ENCODE measurements around the gene RAB29. TPM values are rescaled to one million over a fixed set of nuclear protein-coding genes. Genes with fewer than 3 reads are reported as not detected.

RAB29 gene
- total RNA-seq, 1 donor, result 43.2 TPM

DNA sequence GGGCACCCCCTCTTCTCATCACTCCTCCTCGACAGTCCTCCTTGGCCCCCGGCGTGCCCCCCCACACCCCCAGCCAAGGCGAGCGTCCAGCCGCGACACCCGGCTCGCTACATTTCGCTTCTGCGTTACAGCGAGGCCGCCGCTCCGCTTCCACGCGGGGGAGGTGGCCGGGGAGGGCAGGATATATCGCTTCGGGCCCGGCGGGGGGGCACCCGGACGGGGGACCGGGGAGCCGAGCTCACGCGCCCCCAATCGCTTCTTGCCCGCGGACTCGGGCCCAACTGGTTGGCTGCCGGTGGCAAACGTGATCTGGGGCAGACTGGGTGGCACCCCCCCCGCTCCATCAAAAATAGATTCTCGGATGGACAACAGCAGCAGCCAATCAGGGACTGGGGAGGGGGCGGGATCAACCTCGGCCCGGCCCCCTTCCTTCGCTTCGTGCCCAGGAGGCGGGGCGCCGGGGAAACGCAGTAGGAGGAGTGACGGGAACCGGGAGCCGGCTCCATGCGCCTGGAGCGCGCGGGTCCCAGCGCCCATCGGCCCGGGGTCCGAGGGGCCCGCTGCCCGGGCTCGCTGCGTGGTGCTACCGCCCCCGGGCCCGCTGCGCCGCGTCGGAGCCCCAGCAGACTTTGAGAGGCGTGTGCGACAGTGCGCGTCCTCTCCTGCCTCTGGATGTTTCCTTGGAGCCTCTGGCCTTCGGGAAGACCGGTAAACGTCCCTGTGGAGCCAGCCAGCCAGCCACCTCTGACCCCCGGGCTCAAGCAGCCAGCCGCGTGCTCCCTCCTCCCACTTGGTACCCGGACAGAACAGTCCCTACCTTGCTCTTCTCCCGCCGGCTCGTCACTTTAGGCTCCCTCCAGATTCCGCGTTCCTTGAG, 37.8 kb upstream of the RAB29 start, which contains the start of gene SLC41A1:
SLC41A1 (minus strand) TSS at position 321 of the 877 bp plus-strand sequence. CDS start 2,757 bp downstream, outside the sequence.
- H3K4me3 ChIP-seq (ENCODE audit: low read depth, low read length), result peak within 1 kb of the TSS; percentile 81
- TF ChIP-seq, protein P1, sequence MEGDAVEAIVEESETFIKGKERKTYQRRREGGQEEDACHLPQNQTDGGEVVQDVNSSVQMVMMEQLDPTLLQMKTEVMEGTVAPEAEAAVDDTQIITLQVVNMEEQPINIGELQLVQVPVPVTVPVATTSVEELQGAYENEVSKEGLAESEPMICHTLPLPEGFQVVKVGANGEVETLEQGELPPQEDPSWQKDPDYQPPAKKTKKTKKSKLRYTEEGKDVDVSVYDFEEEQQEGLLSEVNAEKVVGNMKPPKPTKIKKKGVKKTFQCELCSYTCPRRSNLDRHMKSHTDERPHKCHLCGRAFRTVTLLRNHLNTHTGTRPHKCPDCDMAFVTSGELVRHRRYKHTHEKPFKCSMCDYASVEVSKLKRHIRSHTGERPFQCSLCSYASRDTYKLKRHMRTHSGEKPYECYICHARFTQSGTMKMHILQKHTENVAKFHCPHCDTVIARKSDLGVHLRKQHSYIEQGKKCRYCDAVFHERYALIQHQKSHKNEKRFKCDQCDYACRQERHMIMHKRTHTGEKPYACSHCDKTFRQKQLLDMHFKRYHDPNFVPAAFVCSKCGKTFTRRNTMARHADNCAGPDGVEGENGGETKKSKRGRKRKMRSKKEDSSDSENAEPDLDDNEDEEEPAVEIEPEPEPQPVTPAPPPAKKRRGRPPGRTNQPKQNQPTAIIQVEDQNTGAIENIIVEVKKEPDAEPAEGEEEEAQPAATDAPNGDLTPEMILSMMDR (IDR thresholded peaks at IDR 0.05; ENCODE audit: insufficient read depth, low read depth, low read length), result no peak
- DNase-seq (ENCODE audit: low read depth), result peak; percentile 92

DNA sequence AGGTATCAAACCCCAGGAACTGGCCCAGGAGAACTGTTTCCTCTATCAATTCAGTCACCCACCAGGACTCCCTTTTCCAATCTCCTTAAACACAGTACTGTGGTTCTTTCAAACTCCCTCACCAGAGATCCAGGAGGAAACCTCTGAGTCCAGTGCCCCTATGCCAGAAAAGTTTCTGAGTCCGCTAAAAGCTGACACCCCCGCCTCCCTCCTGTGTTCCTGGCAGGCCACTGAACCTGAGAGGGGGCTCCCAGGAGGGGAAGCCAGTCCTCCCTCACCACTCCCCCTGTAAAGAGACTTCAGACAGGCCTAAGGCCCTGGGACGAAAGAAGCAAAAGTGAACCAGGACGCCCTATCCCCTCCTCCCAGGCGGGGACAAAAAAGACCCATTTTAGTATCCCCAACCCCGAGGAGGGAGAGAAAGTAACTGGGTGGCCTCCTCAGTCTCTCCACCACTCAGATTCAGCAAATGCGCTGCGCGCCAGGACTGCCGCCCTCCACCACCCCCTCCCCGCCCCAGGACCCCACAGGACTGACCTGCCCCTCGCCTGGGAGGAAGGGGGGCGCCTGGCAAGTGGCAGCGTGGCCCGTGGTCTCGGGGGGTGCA, 37.1 kb upstream of the RAB29 start:
- DNase-seq (ENCODE audit: low read depth), result peak; percentile 23
- TF ChIP-seq, protein P1 (IDR thresholded peaks at IDR 0.05; ENCODE audit: insufficient read depth, low read depth, low read length), result no peak
- peak overlapping the region; percentile 81 for H3K4me3 ChIP-seq (ENCODE audit: low read depth, low read length)

DNA sequence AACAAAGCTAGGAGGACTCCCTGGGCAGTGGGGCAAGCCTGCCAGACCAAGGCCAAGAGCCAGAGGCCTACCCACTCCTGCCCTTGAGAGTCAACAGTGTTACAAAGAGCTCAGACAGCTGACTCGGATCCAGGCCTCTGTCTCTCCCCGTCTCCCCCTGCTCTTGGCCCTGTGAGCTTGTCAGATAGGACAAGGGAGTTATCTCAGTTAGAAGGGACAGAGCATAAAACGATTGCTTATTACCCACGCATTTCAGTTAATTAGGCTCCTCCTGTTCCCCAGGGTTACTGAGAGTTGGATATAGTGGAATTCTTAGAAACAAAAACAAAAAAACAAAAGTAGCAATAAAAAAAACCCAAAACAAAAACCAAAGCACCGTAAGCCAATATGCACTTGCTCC, 36.4 kb upstream of the RAB29 start:
- DNase-seq (ENCODE audit: low read depth), result peak; percentile 13
- H3K4me3 ChIP-seq (ENCODE audit: low read depth, low read length), result peak overlapping the region; percentile 81
- TF ChIP-seq, protein P1 (IDR thresholded peaks at IDR 0.05; ENCODE audit: insufficient read depth, low read depth, low read length), result no peak

DNA sequence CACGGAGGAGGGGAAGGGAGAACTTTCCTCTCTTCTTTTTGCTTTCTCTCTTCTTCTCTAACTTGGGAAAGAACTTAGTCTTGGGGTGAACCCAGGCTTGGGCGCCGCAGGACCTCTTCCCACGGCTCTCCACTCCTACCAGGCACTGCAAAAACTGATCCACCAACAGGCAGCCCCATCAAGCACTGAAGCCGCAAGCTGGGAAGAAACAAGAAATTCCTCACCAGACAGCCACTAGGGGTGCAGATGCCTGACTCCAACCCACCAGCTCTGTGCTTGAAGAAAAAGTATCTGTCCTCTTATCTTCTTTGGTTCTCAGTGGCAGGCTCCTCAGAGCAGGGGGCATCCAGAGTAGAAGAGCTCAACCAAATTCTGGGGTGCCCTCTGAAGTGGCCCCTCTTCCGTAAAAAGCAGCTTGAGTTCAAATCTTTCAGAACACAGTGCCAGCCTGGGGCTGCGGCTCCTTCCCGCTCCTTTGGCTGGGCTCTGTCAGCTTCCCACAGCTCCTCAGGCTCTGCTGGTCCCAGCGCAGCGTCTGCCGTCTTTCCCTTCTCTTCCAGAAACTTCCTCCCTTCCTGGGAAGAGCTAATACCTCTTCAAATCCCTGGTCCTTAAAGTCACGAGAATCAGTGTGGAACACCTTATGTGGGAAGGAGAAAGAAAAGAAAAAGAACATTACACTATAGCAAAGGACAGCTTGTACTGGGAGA, 35.3 kb upstream of the RAB29 start:
- TF ChIP-seq, protein P1 (IDR thresholded peaks at IDR 0.05; ENCODE audit: insufficient read depth, low read depth, low read length), result peak; percentile 17
- no peak overlapping the region for H3K4me3 ChIP-seq (ENCODE audit: low read depth, low read length)
- DNase-seq (ENCODE audit: low read depth), result no peak

DNA sequence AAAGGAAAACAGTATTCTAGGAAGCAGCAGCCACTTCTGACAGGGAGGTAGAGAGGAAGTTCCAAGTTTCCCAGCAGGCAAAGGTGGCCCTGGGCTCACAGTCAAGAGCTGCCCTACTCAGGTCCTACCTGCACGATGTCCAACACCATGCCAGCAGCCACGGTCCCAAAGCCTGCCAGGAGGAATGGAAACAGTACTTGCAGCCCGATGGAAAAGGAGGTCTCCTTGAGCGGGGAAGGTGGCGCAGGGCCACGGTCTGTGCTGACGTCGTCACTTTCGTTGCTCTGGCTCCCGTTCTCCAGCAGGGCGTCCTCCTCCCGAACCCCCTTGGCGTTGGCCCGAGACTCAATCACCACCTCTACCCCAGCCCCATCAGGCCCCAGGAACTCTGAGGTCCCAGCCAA, 34.7 kb upstream of the RAB29 start:
- TF ChIP-seq, protein P1 (IDR thresholded peaks at IDR 0.05; ENCODE audit: insufficient read depth, low read depth, low read length), result no peak
- DNase-seq (ENCODE audit: low read depth), result no peak
- no peak overlapping the region for H3K4me3 ChIP-seq (ENCODE audit: low read depth, low read length)

DNA sequence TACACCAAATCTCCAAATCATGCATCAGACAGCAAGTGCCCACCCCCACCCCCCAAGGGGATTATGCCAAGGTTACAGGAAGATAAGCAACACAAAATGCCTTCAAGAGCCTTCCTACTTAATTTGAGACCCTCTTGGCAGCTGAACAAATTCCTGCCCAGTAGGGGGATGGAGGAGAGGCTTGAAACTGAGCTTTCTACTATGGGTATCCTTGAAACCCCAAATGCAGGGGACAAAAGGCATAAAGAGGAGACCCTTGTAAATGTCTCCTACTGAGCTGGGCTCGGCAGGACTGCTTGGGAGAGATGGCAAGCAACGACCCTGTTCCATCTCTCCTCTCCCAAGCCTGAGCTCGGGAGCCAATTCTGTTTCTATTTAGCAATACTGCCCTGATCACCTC, 34.2 kb upstream of the RAB29 start:
- no peak for DNase-seq (ENCODE audit: low read depth)
- no peak overlapping the region for H3K4me3 ChIP-seq (ENCODE audit: low read depth, low read length)
- TF ChIP-seq, protein P1 (IDR thresholded peaks at IDR 0.05; ENCODE audit: insufficient read depth, low read depth, low read length), result no peak

Data from fibroblast of villous mesenchyme (primary cell).